H1 (cell line): Measurements from ENCODE around the gene CSNK1A1. TPM values are rescaled to one million over a fixed set of nuclear protein-coding genes. Genes with fewer than 3 reads are reported as not detected.

Experiments
- CTCF ChIA-PET: fragments of 300-600 bp; sonication (Branson Sonifier 250); formaldehyde crosslinking; loops from one replicate; lab custom pipeline; 2021; ENCODE audit not compliant: partially characterized antibody; lab: Charles Lee
- POLR2A ChIA-PET: fragments of 300-600 bp; sonication (Branson Sonifier 250); formaldehyde crosslinking; loops from one replicate; lab custom pipeline; 2021; ENCODE audit warnings: inconsistent platforms; ENCODE audit not compliant: partially characterized antibody; lab: Charles Lee
- DNase-seq, 2 experiments: peaks; one replicate each; pipeline versions ENCODE4 v3.0.0 to v3.0.0-alpha.2; 2010 to 2022; ENCODE audit warnings: low spot score in 2 of 2, low read depth in 1 of 2, mixed read lengths in 1 of 2
- FAIRE-seq: peaks from 2 replicates; lab custom pipeline; 2011; peaks lifted over from hg19 to GRCh38; lab: Jason Lieb, UNC
- H2AFZ ChIP-seq: 2 replicates; pipeline ENCODE4 v1.8.1; 2012; ENCODE audit warnings: low read length, inconsistent platforms
- H2AK5ac ChIP-seq: 2 replicates; pipeline ENCODE4 v1.6.1; 2013; ENCODE audit warnings: low read depth, low read length
- H2BK120ac ChIP-seq: replicated peaks from 2 replicates; pipeline ENCODE3; 2013; ENCODE audit warnings: low read depth, low read length, inconsistent platforms
- H2BK12ac ChIP-seq: 2 replicates; pipeline ENCODE4 v1.6.1; 2013; ENCODE audit warnings: low read depth, low read length
- H2BK15ac ChIP-seq: 2 replicates; pipeline ENCODE4 v1.6.1; 2013; ENCODE audit warnings: low read length
- H2BK20ac ChIP-seq: 2 replicates; pipeline ENCODE4 v1.6.1; 2013; ENCODE audit warnings: low read length
- H2BK5ac ChIP-seq: 2 replicates; pipeline ENCODE4 v1.6.1; 2013; ENCODE audit warnings: low read depth, low read length
- H3K14ac ChIP-seq: 2 replicates; pipeline ENCODE4 v1.6.1; 2013; ENCODE audit warnings: inconsistent platforms; ENCODE audit not compliant: insufficient read length
- H3K18ac ChIP-seq: 2 replicates; pipeline ENCODE4 v1.6.1; 2013; ENCODE audit warnings: low read length; ENCODE audit errors: extremely low read depth
- H3K23ac ChIP-seq: 2 replicates; pipeline ENCODE4 v1.6.1; 2013; ENCODE audit warnings: inconsistent platforms; ENCODE audit not compliant: insufficient read length
- H3K23me2 ChIP-seq: 2 replicates; pipeline ENCODE4 v1.6.1; 2013; ENCODE audit warnings: low read depth, low read length
- H3K27ac ChIP-seq: 2 replicates; pipeline ENCODE4 v1.6.1; 2011; ENCODE audit warnings: low read depth, low read length, inconsistent platforms
- H3K27me3 ChIP-seq, 4 experiments: replicated peaks in 1 of 4; 1 replicate in 1 of 4; 2 replicates in 3 of 4; pipeline versions ENCODE4 v1.6.1 to v1.8.1; 2011 to 2013; ENCODE audit warnings: low read length in 3 of 4, mild to moderate bottlenecking in 3 of 4, inconsistent platforms in 2 of 4, mixed read lengths in 2 of 4, moderate library complexity in 1 of 4; ENCODE audit not compliant: control insufficient read depth in 3 of 4, insufficient read depth in 3 of 4; ENCODE audit errors: extremely low read depth in 1 of 4
- H3K36me3 ChIP-seq, 4 experiments: 2 replicates each; pipeline versions ENCODE4 v1.6.1 to v1.8.1; 2011 to 2013; ENCODE audit warnings: mild to moderate bottlenecking in 4 of 4, low read length in 3 of 4, moderate library complexity in 2 of 4, control low read depth in 1 of 4, inconsistent platforms in 1 of 4; ENCODE audit not compliant: insufficient read depth in 4 of 4, control insufficient read depth in 2 of 4
- H3K4ac ChIP-seq: replicated peaks from 2 replicates; pipeline ENCODE3; 2013; ENCODE audit warnings: low read length, low read depth, mixed read lengths, inconsistent platforms; ENCODE audit not compliant: insufficient read length
- H3K4me1 ChIP-seq, 4 experiments: replicated peaks in 1 of 4; 1 replicate in 1 of 4; 2 replicates in 3 of 4; pipeline versions ENCODE4 v1.6.1 to v1.8.1; 2011 to 2013; ENCODE audit warnings: low read length in 3 of 4, inconsistent platforms in 2 of 4, mixed read lengths in 1 of 4; ENCODE audit not compliant: insufficient read depth in 4 of 4, control insufficient read depth in 3 of 4
- H3K4me2 ChIP-seq, 2 experiments: 2 replicates each; pipeline versions ENCODE4 v1.6.1 to v1.8.1; 2011 to 2013; ENCODE audit warnings: low read depth in 2 of 2, low read length in 2 of 2, control low read depth in 1 of 2, inconsistent platforms in 1 of 2, mild to moderate bottlenecking in 1 of 2; ENCODE audit not compliant: insufficient read depth in 1 of 2
- H3K4me3 ChIP-seq, 4 experiments: fragments of 200-600, 300-600 bp in 1 of 4; sonication (generic), shearing (Covaris generic), sonication (Bioruptor Twin) in 1 of 4; 2 replicates each; pipeline versions ENCODE4 v1.5.1 to v1.8.1; 2011 to 2016; ENCODE audit warnings: low read length in 4 of 4, low read depth in 3 of 4, control low read depth in 2 of 4, inconsistent platforms in 2 of 4, mild to moderate bottlenecking in 2 of 4, mixed read lengths in 1 of 4, moderate library complexity in 1 of 4; ENCODE audit not compliant: insufficient read depth in 2 of 4; ENCODE audit errors: extremely low read depth in 1 of 4
- H3K56ac ChIP-seq: replicated peaks from 2 replicates; pipeline ENCODE3; 2013; ENCODE audit warnings: low read depth, mild to moderate bottlenecking, mixed read lengths, low read length, inconsistent platforms; ENCODE audit not compliant: insufficient read length
- H3K79me1 ChIP-seq: 2 replicates; pipeline ENCODE4 v1.6.1; 2013; ENCODE audit warnings: low read depth, low read length, control low read depth
- H3K79me2 ChIP-seq, 2 experiments: 2 replicates each; pipeline versions ENCODE4 v1.6.1 to v1.8.1; 2012 to 2013; ENCODE audit warnings: low read length in 2 of 2, mild to moderate bottlenecking in 2 of 2, inconsistent platforms in 1 of 2; ENCODE audit not compliant: insufficient read depth in 2 of 2, control insufficient read depth in 1 of 2
- H3K9ac ChIP-seq, 4 experiments: replicated peaks in 1 of 4; 1 replicate in 1 of 4; 2 replicates in 3 of 4; pipeline versions ENCODE4 v1.6.1 to v1.8.1; 2011 to 2013; ENCODE audit warnings: low read depth in 3 of 4, low read length in 3 of 4, control low read depth in 2 of 4, mild to moderate bottlenecking in 2 of 4, moderate library complexity in 2 of 4, inconsistent platforms in 1 of 4; ENCODE audit errors: extremely low read depth in 1 of 4
- H3K9me3 ChIP-seq, 2 experiments: 2 replicates each; pipeline versions ENCODE4 v1.6.1 to v1.8.1; 2012 to 2013; ENCODE audit warnings: mild to moderate bottlenecking in 2 of 2, moderate library complexity in 2 of 2, control low read depth in 1 of 2, inconsistent platforms in 1 of 2, low read depth in 1 of 2, low read length in 1 of 2, mixed read lengths in 1 of 2; ENCODE audit not compliant: insufficient read depth in 2 of 2
- H4K20me1 ChIP-seq, 2 experiments: replicated peaks in 1 of 2; 2 replicates each; pipeline versions ENCODE3 to v1.8.1; 2011 to 2013; ENCODE audit warnings: inconsistent platforms in 2 of 2, low read length in 2 of 2, mild to moderate bottlenecking in 1 of 2; ENCODE audit not compliant: insufficient read depth in 2 of 2, control insufficient read depth in 1 of 2
- H4K5ac ChIP-seq: 2 replicates; pipeline ENCODE4 v1.6.1; 2013; ENCODE audit warnings: low read length, low read depth, mixed read lengths, inconsistent platforms; ENCODE audit not compliant: insufficient read length
- H4K8ac ChIP-seq: 2 replicates; pipeline ENCODE4 v1.8.0; 2013; ENCODE audit warnings: mild to moderate bottlenecking, moderate library complexity, low read length, inconsistent platforms; ENCODE audit not compliant: insufficient read depth; ENCODE audit errors: extremely low read depth
- H4K91ac ChIP-seq: replicated peaks from 2 replicates; pipeline ENCODE3; 2013; ENCODE audit warnings: low read length, mixed read lengths, inconsistent platforms; ENCODE audit not compliant: insufficient read length
- CHD2 ChIP-seq: IDR thresholded peaks from 2 replicates; pipeline ENCODE4 v1.6.1; 2012; ENCODE audit warnings: low read length, improper control_type of control experiment
- GABPA ChIP-seq: IDR thresholded peaks from 2 replicates; pipeline ENCODE4 v1.6.1; 2011; ENCODE audit warnings: mild to moderate bottlenecking, low read length, moderate library complexity, borderline replicate concordance; ENCODE audit not compliant: insufficient read depth
- HDAC6 ChIP-seq: IDR thresholded peaks from one replicate; pipeline ENCODE4 v1.7.1; 2012; ENCODE audit warnings: low read depth, mild to moderate bottlenecking, inconsistent platforms, low read length, moderate library complexity
- KDM5A ChIP-seq: fragments of 200-600 bp; IDR thresholded peaks from 2 replicates; pipeline ENCODE4 v1.7.1; 2012; ENCODE audit warnings: mild to moderate bottlenecking, low read length, inconsistent platforms, mixed read lengths
- MAFK ChIP-seq: IDR thresholded peaks from 2 replicates; pipeline ENCODE4 v1.6.1; 2012; ENCODE audit warnings: low read depth, mild to moderate bottlenecking, improper control_type of control experiment, low read length
- POU5F1 ChIP-seq: IDR thresholded peaks from 2 replicates; pipeline ENCODE4 v1.6.1; 2011; ENCODE audit warnings: low read depth, mild to moderate bottlenecking, low read length, moderate library complexity
- RNF2 ChIP-seq: fragments of 200-900, 300-1000 bp; sonication (generic); IDR thresholded peaks from 2 replicates; pipeline ENCODE4 v1.7.1; 2016; ENCODE audit warnings: borderline replicate concordance, low read depth, mild to moderate bottlenecking, antibody characterized with exemption, low read length; ENCODE audit not compliant: poor library complexity, severe bottlenecking; ENCODE audit errors: missing control alignments
- SIRT6 ChIP-seq: IDR thresholded peaks from one replicate; pipeline ENCODE4 v1.7.1; 2012; ENCODE audit warnings: low read length, inconsistent platforms
- TAF7 ChIP-seq: optimal IDR thresholded peaks from 2 replicates; pipeline ENCODE3; 2011; ENCODE audit warnings: low read depth, mild to moderate bottlenecking, inconsistent platforms, low read length, moderate library complexity, borderline replicate concordance
- YY1 ChIP-seq: IDR thresholded peaks from 2 replicates; pipeline ENCODE4 v1.6.1; 2011; ENCODE audit warnings: low read depth, mild to moderate bottlenecking, low read length
- ZNF274 ChIP-seq: IDR thresholded peaks from 2 replicates; pipeline ENCODE4 v1.7.0; 2012; ENCODE audit warnings: low read length, borderline replicate concordance; ENCODE audit errors: extremely low read depth
- WGBS, 2 experiments: shearing (Covaris generic) in 1 of 2; methylation state at CpG; one replicate each; pipeline versions ENCODE4 v1.1.6 to v1.1.7; 2013 to 2015; ENCODE audit warnings: low lambda C conversion rate in 2 of 2, mixed read lengths in 2 of 2, inconsistent platforms in 1 of 2, low coverage in 1 of 2, missing lambda C conversion rate in 1 of 2; ENCODE audit not compliant: insufficient replicate concordance in 2 of 2, insufficient coverage in 1 of 2, insufficient read length in 1 of 2; ENCODE audit errors: extremely low coverage in 1 of 2, missing lambda C conversion rate in 1 of 2; 5-methylcytosine and 5-hydroxymethylcytosine counted together
- polyA plus RNA-seq, 7 experiments: library from polyadenylated mRNA; depleted of rRNA in 3 of 7; stranded (reverse) in 5 of 7; unstranded in 2 of 7; fragments of >200 nt in 5 of 7; fragments of 200-250 nt in 2 of 7; gene quantifications; 1 replicate in 5 of 7; 2 replicates in 1 of 7; 4 replicates in 1 of 7; pipeline versions ENCODE4 v1.2.1 to v1.2.3, GENCODE V29; 2011 to 2013; ENCODE audit warnings: missing spikeins in 2 of 7, mixed read lengths in 2 of 7
- total RNA-seq: library from RNA; stranded (reverse); fragmentation: NEBNext Ultra II Directional; extraction: Animal tissue kit (Norgen Biotek cat#: 25700); gene quantifications from 2 replicates; pipeline ENCODE4 v1.2.1, GENCODE V29; 2021
- TF ChIP-seq, protein P1 (sequence below): IDR thresholded peaks from 2 replicates; pipeline ENCODE4 v1.6.1; 2011; ENCODE audit warnings: low read length, improper control_type of control experiment

The CSNK1A1 gene
- total and polyA plus RNA-seq, 2 of the 8 experiments (the other 6 are each of a cell fraction or from before 2014, with no cell fraction given), result 61.2 to 244 TPM

DNA sequence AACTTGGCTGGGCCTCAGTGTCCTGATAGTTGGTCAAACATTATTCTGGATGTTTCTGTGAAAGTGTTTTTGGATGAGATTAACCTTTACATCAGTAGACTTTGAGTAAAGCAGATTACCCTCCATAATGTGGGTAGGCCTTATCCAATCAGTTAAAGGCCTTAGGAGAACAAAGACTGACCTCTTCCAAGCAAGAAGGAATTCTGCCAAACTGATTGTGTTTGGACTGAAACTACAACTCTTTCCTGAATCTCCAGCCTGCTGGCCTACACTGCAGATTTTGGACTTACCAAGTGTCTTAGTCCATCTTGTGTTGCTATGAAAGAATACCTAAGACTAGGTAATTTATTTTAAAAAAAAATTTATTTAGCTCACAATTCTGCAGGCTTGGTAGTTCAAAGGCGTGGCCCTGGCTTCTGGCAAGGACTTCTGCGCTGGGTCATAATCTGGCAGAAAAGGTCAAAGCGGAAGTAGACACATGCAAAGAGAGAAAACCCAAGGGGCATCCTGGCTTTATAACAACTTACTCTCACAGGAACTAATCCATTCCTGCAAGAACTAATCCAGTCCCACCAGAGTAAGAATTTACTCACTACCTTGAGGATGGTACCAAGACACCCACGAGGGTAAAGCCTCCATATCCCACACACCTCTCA lies 21.5 kb upstream of the CSNK1A1 start:
- no peak for FAIRE-seq
- CTCF ChIA-PET, result interaction anchor here (0.9 to 1.5 kb wide), 5 partner anchors 9 to 131 kb away, joined by 3 to 7 read pairs (median 3); partner anchors contain the start of gene ARHGEF37
- TF ChIP-seq KDM5A (no peak), YY1 (no peak), CHD2 (no peak), MAFK (no peak), SIRT6 (no peak), ZNF274 (no peak), HDAC6 (no peak), POU5F1 (no peak), GABPA (no peak), RNF2 (no peak), TAF7 (no peak)
- TF ChIP-seq, protein P1, sequence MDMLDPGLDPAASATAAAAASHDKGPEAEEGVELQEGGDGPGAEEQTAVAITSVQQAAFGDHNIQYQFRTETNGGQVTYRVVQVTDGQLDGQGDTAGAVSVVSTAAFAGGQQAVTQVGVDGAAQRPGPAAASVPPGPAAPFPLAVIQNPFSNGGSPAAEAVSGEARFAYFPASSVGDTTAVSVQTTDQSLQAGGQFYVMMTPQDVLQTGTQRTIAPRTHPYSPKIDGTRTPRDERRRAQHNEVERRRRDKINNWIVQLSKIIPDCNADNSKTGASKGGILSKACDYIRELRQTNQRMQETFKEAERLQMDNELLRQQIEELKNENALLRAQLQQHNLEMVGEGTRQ, result no peak

More for the DNA sequence above, 21.5 kb upstream of the CSNK1A1 start:
- Histone ChIP-seq H3K4ac (no peak overlapping the region), H3K18ac (no peak overlapping the region), H2BK5ac (no peak overlapping the region), H3K23me2 (no peaks in the 10 kb centered on the region), H3K36me3 (no peaks in the 10 kb centered on the region), H4K91ac (no peak overlapping the region), H2BK120ac (no peak overlapping the region), H3K23ac (no peak overlapping the region), H4K5ac (no peak overlapping the region), H2BK20ac (no peak overlapping the region), H3K79me1 (no peaks in the 10 kb centered on the region), H2BK12ac (no peak overlapping the region), H2AK5ac (no peak overlapping the region), H3K9me3 (no peaks in the 10 kb centered on the region), H3K4me2 (no peak overlapping the region), H4K20me1 (no peaks in the 10 kb centered on the region), H2BK15ac (no peak overlapping the region), H3K79me2 (no peaks in the 10 kb centered on the region), H3K4me1 (no peaks in the 10 kb centered on the region), H3K14ac (no peak overlapping the region), H3K4me3 (no peak overlapping the region), H3K9ac (no peak overlapping the region), H3K56ac (no peak overlapping the region), H3K27me3 (no peaks in the 10 kb centered on the region), H3K27ac (no peak overlapping the region), H4K8ac (no peak overlapping the region), H2AFZ (no peak overlapping the region)
- POLR2A ChIA-PET, result interaction anchor here (0.7 kb wide), 1 partner anchor 446 kb away, joined by 3 read pairs; no protein-coding TSS in a partner anchor
- no peak for DNase-seq
- WGBS, 2 experiments, result 86% methylated on average over 4 of the region's 4 CpGs; no CpG with 5 or more reads in 1 of the 2 experiments
